Measurements from ENCODE around the gene SLC26A8. TPM values are rescaled to one million over a fixed set of nuclear protein-coding genes. Genes with fewer than 3 reads are reported as not detected.
"Not testable (repeated sequence)": the region's sequence is repeated elsewhere in the genome, so short reads cannot be mapped to it uniquely, and the experiment has no call there.

Gene SLC26A8
- total RNA-seq, 4 donors from 2014 or later: 0.07 TPM; not detected in 3

GRCh38 chr6:35916056-35916455 is 108.4 kb downstream of the SLC26A8 start:
- Histone ChIP-seq H3K27me3 (no peaks in the 10 kb centered on the region), H3K36me3 (no peaks in the 10 kb centered on the region), H3K4me3 (no peak overlapping the region), H3K9me3 (no peaks in the 10 kb centered on the region), H3K27ac (no peak overlapping the region), H3K4me1 (no peaks in the 10 kb centered on the region)
- no peak for DNase-seq
- intact Hi-C loops (cut with DNase I; ENCODE audit: low total_unique reads): no loop called here
- TF ChIP-seq POLR2A (IDR thresholded peaks at IDR 0.05): no peak
- no peak for TF ChIP-seq CTCF (IDR thresholded peaks at IDR 0.05)

- H3K27me3 ChIP-seq: no peaks in the 10 kb centered on the region
- no peak overlapping the region for H3K4me3 ChIP-seq
- no peak for DNase-seq
- intact Hi-C loops (cut with DNase I; ENCODE audit: low total_unique reads): no loop called here
- H3K4me1 ChIP-seq: no peaks in the 10 kb centered on the region
- TF ChIP-seq CTCF (IDR thresholded peaks at IDR 0.05) (no peak), POLR2A (IDR thresholded peaks at IDR 0.05) (no peak)
- H3K36me3 ChIP-seq: no peaks in the 10 kb centered on the region
- no peak overlapping the region for H3K27ac ChIP-seq
- H3K9me3 ChIP-seq: no peaks in the 10 kb centered on the region
These were observed 109.9 kb downstream of the SLC26A8 start for GRCh38 chr6:35914536-35914935.

GRCh38 chr6:35911871-35912653 is 112.4 kb downstream of the SLC26A8 start:
- Histone ChIP-seq H3K9me3 (no peaks in the 10 kb centered on the region), H3K27me3 (no peaks in the 10 kb centered on the region), H3K36me3 (no peaks in the 10 kb centered on the region), H3K27ac (no peak overlapping the region), H3K4me1 (no peaks in the 10 kb centered on the region), H3K4me3 (no peak overlapping the region)
- intact Hi-C loops (cut with DNase I; ENCODE audit: low total_unique reads): no loop called here
- DNase-seq: no peak
- TF ChIP-seq POLR2A (IDR thresholded peaks at IDR 0.05): no peak
- TF ChIP-seq CTCF (IDR thresholded peaks at IDR 0.05): no peak

- H3K4me1 ChIP-seq; DNase-seq; H3K27me3 ChIP-seq; H3K27ac ChIP-seq; intact Hi-C loops (cut with DNase I; ENCODE audit: low total_unique reads); H3K36me3 ChIP-seq; H3K9me3 ChIP-seq; H3K4me3 ChIP-seq: not testable (repeated sequence)
These were observed 114.9 kb downstream of the SLC26A8 start for GRCh38 chr6:35909571-35909970.

- H3K27ac ChIP-seq; intact Hi-C loops (cut with DNase I; ENCODE audit: low total_unique reads); H3K4me1 ChIP-seq; H3K36me3 ChIP-seq; H3K9me3 ChIP-seq; H3K4me3 ChIP-seq; H3K27me3 ChIP-seq; DNase-seq: not testable (repeated sequence)
These were observed 115.6 kb downstream of the SLC26A8 start for GRCh38 chr6:35908753-35909401.

- DNase-seq: no peak
- H3K4me3 ChIP-seq: no peak overlapping the region
- H3K27ac ChIP-seq: no peak overlapping the region
- H3K4me1 ChIP-seq: no peaks in the 10 kb centered on the region
- H3K9me3 ChIP-seq: no peaks in the 10 kb centered on the region
- TF ChIP-seq CTCF (IDR thresholded peaks at IDR 0.05) (no peak), POLR2A (IDR thresholded peaks at IDR 0.05) (no peak)
- intact Hi-C loops (cut with DNase I; ENCODE audit: low total_unique reads): no loop called here
- H3K27me3 ChIP-seq: no peaks in the 10 kb centered on the region
- H3K36me3 ChIP-seq: no peaks in the 10 kb centered on the region
These were observed 116.7 kb downstream of the SLC26A8 start for GRCh38 chr6:35907750-35908149.
